A673 (cell line): ENCODE results near the gene UEVLD. TPM values are rescaled to one million over a fixed set of nuclear protein-coding genes. Genes with fewer than 3 reads are reported as not detected.

Source experiments
- BruUV-seq: library from RNA; stranded (reverse); fragments of 400-500 nt; replicated peaks from 2 replicates; lab custom pipeline; 2021; lab: Mats Ljungman, UMichigan
- CTCF ChIA-PET: fragments of 300-600 bp; sonication (Branson Sonifier 250); formaldehyde crosslinking; loops from one replicate; lab custom pipeline; 2022; ENCODE audit warnings: antibody characterized with exemption; lab: Charles Lee
- POLR2A ChIA-PET: fragments of 300-600 bp; sonication (Branson Sonifier 250); formaldehyde crosslinking; loops from one replicate; lab custom pipeline; 2022; ENCODE audit warnings: antibody characterized with exemption; ENCODE audit not compliant: low non-redundant PET; lab: Charles Lee
- DNase-seq: peaks from one replicate; pipeline ENCODE4 v3.0.0-alpha.2; 2015; ENCODE audit warnings: low spot score
- H3K27ac ChIP-seq: fragments of 200-600 bp; sonication (generic); 2 replicates; pipeline ENCODE4 v1.5.1; 2016; ENCODE audit warnings: mixed run types, low read depth, mild to moderate bottlenecking, mixed read lengths, antibody characterized with exemption, low read length; ENCODE audit not compliant: poor library complexity, severe bottlenecking
- H3K27me3 ChIP-seq: fragments of 200-600 bp; sonication (generic); replicated peaks from 2 replicates; pipeline ENCODE4 v1.6.1; 2017; ENCODE audit warnings: mixed run types, low read depth, mild to moderate bottlenecking, mixed read lengths, antibody characterized with exemption, low read length; ENCODE audit not compliant: insufficient read depth, poor library complexity
- H3K36me3 ChIP-seq: fragments of 200-600 bp; sonication (generic); 2 replicates; pipeline ENCODE4 v1.6.1; 2016; ENCODE audit warnings: mixed run types, mild to moderate bottlenecking, mixed read lengths, antibody characterized with exemption, low read length; ENCODE audit not compliant: insufficient read depth, poor library complexity, severe bottlenecking
- H3K4me1 ChIP-seq: fragments of 200-600 bp; sonication (generic); 2 replicates; pipeline ENCODE4 v1.6.1; 2017; ENCODE audit warnings: mixed run types, mild to moderate bottlenecking, mixed read lengths, antibody characterized with exemption, low read length; ENCODE audit not compliant: insufficient read depth, poor library complexity, severe bottlenecking
- H3K4me3 ChIP-seq: fragments of 200-600 bp; sonication (generic); 2 replicates; pipeline ENCODE4 v1.5.1; 2016; ENCODE audit warnings: low read depth, mixed run types, mild to moderate bottlenecking, mixed read lengths, low read length; ENCODE audit not compliant: poor library complexity, severe bottlenecking
- H3K9me3 ChIP-seq: fragments of 200-600 bp; sonication (generic); 2 replicates; pipeline ENCODE4 v1.6.1; 2016; ENCODE audit warnings: mixed run types, low read depth, mild to moderate bottlenecking, mixed read lengths, antibody characterized with exemption, low read length; ENCODE audit not compliant: poor library complexity, severe bottlenecking
- EZH2 ChIP-seq: fragments of 200-600 bp; sonication (generic); IDR thresholded peaks from 2 replicates; pipeline ENCODE4 v1.6.1; 2017; ENCODE audit warnings: borderline replicate concordance, low read depth, mild to moderate bottlenecking, mixed read lengths, antibody characterized with exemption, low read length; ENCODE audit not compliant: poor library complexity, severe bottlenecking
- intact Hi-C: fragments of 100-400 bp; cut with micrococcal nuclease; formaldehyde crosslinking; loops from one replicate; pipeline ENCODE4 v1.10.0; 2022; ENCODE audit not compliant: unreplicated experiment
- total RNA-seq: library from RNA; stranded (reverse); gene quantifications from 2 replicates; pipeline ENCODE4 v1.2.3, GENCODE V29; 2021
- TF ChIP-seq, protein P1 (sequence below): fragments of 300-800, 200-600 bp; sonication (generic); conservative IDR thresholded peaks from 2 replicates; pipeline ENCODE4 v1.5.1; 2017; ENCODE audit warnings: low read depth, mild to moderate bottlenecking, antibody characterized with exemption, low read length, moderate library complexity, mixed read lengths

UEVLD gene
- total RNA-seq, 1 experiment from 2014 or later = 17.5 TPM

- H3K27me3 ChIP-seq = no peaks in the 10 kb centered on the region
- no TSS peak for BruUV-seq
- TF ChIP-seq EZH2 = no peak
- TF ChIP-seq, protein P1, sequence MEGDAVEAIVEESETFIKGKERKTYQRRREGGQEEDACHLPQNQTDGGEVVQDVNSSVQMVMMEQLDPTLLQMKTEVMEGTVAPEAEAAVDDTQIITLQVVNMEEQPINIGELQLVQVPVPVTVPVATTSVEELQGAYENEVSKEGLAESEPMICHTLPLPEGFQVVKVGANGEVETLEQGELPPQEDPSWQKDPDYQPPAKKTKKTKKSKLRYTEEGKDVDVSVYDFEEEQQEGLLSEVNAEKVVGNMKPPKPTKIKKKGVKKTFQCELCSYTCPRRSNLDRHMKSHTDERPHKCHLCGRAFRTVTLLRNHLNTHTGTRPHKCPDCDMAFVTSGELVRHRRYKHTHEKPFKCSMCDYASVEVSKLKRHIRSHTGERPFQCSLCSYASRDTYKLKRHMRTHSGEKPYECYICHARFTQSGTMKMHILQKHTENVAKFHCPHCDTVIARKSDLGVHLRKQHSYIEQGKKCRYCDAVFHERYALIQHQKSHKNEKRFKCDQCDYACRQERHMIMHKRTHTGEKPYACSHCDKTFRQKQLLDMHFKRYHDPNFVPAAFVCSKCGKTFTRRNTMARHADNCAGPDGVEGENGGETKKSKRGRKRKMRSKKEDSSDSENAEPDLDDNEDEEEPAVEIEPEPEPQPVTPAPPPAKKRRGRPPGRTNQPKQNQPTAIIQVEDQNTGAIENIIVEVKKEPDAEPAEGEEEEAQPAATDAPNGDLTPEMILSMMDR = no peak
- no peak overlapping the region for H3K27ac ChIP-seq
- CTCF ChIA-PET = interaction anchor here (0.6 kb wide), 1 partner anchor 1772 kb away, joined by 8 read pairs; no protein-coding TSS in a partner anchor
- POLR2A ChIA-PET = no interaction called here
- no peak overlapping the region for H3K4me3 ChIP-seq
- no peaks in the 10 kb centered on the region for H3K9me3 ChIP-seq
- intact Hi-C loops = no loop called here
- no peaks in the 10 kb centered on the region for H3K36me3 ChIP-seq
- DNase-seq = no peak
- H3K4me1 ChIP-seq = no peaks in the 10 kb centered on the region
These were observed 6.7 kb downstream of the UEVLD start for GRCh38 chr11:18581825-18582224.

GRCh38 chr11:18580113-18580766, 8.3 kb downstream of the UEVLD start:
- Histone ChIP-seq H3K9me3 (no peaks in the 10 kb centered on the region), H3K27me3 (no peaks in the 10 kb centered on the region), H3K27ac (no peak overlapping the region), H3K4me1 (no peaks in the 10 kb centered on the region), H3K4me3 (no peak overlapping the region), H3K36me3 (peaks cover 3% of the 10 kb centered on the region)
- ChIA-PET POLR2A (no interaction called here), CTCF (no interaction called here)
- intact Hi-C loops = no loop called here
- no peak for DNase-seq
- TF ChIP-seq, protein P1 = no peak
- no peak for TF ChIP-seq EZH2
- no TSS peak for BruUV-seq

GRCh38 chr11:18578975-18579598, 9.4 kb downstream of the UEVLD start:
- DNase-seq = no peak
- no peaks in the 10 kb centered on the region for H3K27me3 ChIP-seq
- H3K9me3 ChIP-seq = no peaks in the 10 kb centered on the region
- no TSS peak for BruUV-seq
- H3K27ac ChIP-seq = no peak overlapping the region
- H3K4me3 ChIP-seq = no peak overlapping the region
- TF ChIP-seq EZH2 = no peak
- TF ChIP-seq, protein P1 = no peak
- intact Hi-C loops = no loop called here
- CTCF ChIA-PET = no interaction called here
- H3K36me3 ChIP-seq = peaks cover 3% of the 10 kb centered on the region
- POLR2A ChIA-PET = no interaction called here
- no peaks in the 10 kb centered on the region for H3K4me1 ChIP-seq
